Activated CD8-positive, alpha-beta memory T cell treated with anti-CD3 and anti-CD28 coated beads, Interleukin-2, amount 50 U/mL, for 1 hour (primary cell): Measurements from ENCODE around the gene ABI3.

ENCODE experiments used
- DNase-seq: peaks from one replicate; pipeline ENCODE4 v3.0.0-alpha.2; 2020; ENCODE audit errors: extremely low read depth

The ABI3 gene

DNA sequence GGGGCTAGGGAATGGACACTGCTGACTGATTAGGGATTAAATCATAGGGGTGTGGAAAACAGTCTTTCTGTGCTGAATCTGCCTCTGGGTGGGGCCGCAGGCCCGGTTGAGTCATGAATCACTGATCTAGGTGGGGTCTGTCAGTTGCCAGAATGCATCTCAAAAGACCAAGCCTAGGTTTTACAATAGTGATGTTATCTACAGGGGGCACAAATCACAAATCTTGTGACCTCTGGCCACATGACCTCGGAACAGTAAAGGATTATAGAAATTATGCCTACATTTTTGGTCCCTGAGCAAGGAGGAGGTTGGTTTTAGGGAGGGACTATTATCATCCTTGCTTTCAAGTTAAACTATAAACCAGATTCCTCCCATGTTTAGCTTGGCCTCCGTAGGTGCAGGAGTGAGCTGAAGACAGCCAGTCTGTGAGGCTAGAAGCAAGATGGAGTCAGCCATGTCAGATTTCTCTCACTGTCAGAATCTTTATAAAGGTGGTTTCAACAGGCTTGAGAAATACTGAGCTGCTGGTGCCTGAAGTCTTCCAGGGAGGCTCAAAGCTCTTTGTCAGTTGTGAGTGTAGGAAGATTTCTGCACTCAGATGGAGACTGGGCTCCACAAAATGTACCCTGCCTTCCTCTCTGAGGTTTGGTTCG is 13.0 kb upstream of the ABI3 start:
- no peak for DNase-seq

DNA sequence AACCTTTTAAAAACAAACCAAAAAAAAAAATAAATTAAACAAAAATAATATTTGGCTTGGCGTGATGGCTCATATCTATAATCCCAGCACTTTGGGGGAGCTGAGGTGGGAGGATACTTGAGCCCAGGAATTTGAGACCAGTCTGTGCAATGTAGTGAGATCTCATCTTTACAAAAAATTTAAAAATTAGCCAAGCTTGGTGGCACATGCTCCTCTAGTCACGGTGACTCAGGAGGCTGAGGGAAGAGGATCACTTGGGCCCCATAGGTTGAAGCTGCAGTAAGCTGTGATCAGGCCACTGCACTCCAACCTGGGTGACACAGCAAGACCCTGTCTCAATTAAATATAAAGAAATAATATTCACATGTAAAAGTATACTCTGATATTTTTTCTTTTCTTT is 12.3 kb upstream of the ABI3 start:
- no peak for DNase-seq

DNA sequence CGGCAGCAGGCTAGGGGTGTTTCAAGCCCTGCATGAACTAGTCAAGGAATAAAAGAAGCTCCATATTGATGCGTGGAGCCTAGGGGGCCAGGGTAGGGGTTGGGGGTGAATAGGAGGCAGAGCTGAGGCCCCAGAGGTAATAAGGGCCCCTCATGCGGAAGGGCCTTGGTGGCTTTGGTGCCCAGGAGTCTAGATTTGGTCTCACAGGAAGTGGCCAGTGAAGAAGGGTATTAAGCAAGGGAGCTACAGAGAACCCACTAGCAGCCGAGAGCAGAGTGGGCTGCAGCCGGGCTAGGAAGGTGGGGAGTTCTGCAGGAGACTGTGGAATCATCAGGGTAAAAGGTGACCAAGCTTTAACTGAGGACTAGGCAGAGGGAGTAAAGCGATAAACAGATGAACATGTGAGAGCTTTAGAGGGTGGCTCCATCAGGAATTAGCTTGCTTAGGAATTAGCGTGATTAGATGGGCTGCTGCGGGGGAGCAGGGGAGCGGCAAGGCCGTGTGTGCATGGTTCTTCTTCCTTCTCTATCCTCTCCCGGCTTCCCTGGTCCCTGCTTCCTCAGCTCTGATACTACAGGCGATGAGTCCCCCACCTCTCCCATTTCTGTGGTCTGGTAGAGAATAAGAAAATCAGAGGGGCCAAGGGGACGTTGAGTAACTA is 10.0 kb upstream of the ABI3 start:
- no peak for DNase-seq

- no peak for DNase-seq
These were observed 9.0 kb upstream of the ABI3 start for GRCh38 chr17:49201481-49201927.

- DNase-seq = no peak
These were observed 6.7 kb upstream of the ABI3 start for GRCh38 chr17:49203796-49204195.

GRCh38 chr17:49204516-49204915 is 6.0 kb upstream of the ABI3 start:
- no peak for DNase-seq

- DNase-seq = no peak
These were observed 1.4 kb upstream of the ABI3 start for GRCh38 chr17:49209061-49209571.

GRCh38 chr17:49213399-49213798 is 2.9 kb downstream of the ABI3 start:
- DNase-seq = no peak

DNA sequence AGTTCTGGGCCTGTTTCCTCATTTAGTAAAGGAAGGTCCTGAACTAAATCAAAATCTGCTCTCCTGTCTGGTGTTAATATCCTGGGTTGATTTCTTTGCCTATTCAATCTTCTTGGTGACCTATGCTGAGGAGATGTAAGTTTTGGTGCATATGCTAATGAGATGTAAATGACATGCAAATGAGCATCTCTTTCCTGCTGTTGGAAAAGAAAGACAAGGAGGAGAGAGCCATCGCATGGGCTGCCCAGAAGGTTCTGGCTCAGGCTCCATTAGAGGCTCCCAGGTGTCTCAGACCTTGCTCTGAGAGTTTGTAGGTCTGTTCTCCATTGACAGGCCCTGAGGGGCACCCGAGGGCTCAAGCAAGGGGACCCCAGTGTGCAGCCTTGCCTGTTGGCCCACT is 3.3 kb downstream of the ABI3 start:
- DNase-seq = no peak

DNA sequence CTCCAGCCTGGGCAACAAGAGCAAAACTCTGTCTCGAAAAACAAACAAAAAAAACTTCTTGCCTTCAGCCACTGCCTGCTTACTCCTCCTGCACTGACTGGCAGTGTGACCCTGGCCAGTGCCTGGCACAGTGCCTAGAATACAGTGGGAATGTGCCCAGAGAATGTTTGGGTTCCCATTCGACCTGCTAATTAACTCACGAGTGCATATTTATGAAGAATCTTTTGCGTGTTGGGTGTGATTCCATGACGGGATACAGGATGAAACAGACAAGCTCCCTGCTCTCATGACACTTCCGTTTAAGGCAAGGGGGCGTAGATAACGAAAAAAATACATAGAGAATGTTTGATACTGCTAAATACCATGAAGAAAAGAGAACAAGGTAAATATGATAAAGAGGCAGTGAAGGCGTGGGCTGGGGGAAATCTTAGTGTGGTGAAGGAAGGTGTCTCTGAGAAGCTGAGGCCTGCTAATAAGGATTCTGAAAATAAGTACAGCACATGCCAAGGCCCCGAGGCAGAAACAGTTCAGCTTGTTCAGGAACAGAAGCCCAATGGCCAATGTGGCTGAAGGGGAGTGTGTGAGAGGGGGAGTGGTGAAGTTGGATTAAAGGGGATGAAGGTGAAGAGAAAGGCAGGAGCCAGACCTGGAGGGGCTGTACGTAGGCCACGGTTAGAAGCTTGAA is 4.3 kb downstream of the ABI3 start:
- no peak for DNase-seq

GRCh38 chr17:49216482-49216881 is 6.0 kb downstream of the ABI3 start:
- no peak for DNase-seq

DNA sequence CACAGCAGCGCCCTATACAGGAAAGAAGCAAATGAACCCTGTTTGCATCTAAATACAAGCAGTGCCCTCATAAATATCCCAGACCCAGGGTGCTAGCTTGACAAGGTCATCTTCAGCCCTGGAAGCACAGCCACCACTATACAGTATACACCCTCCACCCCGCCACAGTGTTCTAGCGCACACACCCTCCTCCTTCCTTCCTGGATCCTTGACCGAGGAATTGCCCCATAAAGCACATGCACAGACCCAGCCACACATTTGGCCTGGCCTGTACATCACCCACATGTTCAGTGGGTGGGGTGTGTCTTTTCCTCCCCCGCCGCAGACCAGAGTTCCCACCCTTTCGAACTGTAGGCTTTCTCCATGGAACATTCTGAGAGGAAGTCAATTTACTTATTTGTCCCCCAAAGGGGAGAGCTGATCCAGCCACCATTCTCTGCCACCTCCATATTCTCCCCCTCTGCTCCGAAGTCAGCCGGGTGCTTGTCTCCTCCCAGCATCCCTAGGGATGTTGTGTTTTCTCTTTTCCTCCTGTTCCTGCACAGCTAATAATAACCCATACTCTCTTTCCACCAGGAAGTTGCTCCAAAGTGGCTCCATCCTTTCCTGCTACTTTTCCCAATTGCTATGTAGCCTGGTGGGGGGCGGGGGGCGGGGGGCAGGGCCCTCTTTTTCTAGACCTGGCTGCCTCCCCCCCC is 6.6 kb downstream of the ABI3 start:
- no peak for DNase-seq

GRCh38 chr17:49217651-49218413 is 7.3 kb downstream of the ABI3 start:
- DNase-seq = peak; percentile 71

DNA sequence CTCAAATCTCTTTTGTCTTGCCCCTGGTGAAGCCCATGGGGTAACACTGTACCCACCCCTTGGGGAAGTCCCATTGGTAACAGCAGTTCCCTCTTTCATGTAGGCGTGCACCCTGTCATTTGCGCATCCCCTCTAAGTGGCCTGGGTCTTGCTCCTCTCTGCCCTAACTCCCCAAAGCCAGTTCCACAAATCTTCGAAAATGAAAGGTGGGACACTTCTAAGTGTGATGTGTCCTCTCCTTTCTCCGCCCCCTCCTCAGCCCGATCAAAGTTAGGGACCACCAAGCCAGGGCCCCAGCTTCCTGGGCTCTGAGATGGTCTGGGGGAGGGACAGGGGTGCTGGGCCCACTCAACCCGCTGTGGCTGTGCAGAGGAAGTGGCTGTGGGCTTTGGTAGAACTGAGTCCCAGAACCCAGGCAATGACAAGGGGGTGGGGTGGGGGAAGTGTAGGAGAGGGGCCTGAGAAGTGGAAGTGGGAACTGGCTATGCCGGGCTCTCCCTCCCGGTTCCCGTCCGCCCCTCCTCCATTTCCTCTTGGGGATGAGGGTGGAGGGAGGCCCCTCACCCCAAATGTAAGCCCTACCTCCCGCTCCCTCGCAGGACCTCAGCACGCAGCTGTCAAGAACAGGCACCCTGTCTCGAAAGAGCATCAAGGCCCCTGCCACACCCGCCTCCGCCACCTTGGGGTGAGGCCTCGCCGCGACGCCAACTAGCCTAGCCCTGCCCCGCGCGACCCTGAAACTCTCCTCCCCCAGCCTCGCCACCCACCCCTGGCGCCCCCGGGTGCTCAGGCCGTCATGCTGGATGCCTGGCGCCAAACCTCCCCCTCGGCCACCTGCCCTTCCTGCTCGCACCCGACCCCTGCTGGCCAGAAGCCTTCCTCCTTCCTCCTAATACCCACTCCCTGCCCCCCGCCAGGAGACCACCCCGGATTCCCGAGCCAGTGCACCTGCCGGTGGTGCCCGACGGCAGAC is 8.7 kb downstream of the ABI3 start:
- DNase-seq = no peak

DNA sequence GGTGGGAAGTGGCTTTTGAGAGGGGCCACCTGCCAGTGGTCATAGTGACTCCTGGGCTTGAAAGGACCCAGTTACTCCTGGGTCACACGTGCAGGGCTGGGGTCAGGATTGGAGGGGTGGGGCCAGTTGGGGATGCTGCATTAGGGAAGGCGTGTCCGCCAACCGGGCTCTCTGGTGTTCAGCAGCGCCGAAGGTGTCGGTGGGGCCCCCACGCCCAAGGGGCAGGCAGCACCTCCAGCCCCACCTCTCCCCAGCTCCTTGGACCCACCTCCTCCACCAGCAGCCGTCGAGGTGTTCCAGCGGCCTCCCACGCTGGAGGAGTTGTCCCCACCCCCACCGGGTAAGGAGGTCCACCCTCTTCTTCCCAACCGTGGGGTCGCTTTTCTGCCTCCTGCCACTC is 9.5 kb downstream of the ABI3 start:
- DNase-seq = no peak

DNA sequence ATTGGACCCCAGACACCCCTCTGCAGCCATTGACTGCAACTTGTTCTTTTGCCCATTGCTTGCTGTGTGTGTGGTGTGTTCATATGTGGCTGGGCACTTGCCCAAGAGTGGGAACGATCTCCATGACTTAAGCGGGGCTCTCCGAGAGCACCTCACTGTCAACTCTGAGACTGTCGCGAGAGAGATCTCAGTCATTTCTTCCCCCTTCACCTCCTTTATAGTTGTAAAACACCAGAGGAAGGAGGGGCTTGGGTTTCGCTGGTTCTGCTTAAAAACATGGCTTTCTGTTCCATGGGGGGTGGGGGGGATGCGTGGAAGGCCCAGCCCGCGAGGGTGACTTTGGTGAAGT is 12.6 kb downstream of the ABI3 start:
- no peak for DNase-seq

GRCh38 chr17:49223517-49224197 is 13.2 kb downstream of the ABI3 start:
- no peak for DNase-seq

DNA sequence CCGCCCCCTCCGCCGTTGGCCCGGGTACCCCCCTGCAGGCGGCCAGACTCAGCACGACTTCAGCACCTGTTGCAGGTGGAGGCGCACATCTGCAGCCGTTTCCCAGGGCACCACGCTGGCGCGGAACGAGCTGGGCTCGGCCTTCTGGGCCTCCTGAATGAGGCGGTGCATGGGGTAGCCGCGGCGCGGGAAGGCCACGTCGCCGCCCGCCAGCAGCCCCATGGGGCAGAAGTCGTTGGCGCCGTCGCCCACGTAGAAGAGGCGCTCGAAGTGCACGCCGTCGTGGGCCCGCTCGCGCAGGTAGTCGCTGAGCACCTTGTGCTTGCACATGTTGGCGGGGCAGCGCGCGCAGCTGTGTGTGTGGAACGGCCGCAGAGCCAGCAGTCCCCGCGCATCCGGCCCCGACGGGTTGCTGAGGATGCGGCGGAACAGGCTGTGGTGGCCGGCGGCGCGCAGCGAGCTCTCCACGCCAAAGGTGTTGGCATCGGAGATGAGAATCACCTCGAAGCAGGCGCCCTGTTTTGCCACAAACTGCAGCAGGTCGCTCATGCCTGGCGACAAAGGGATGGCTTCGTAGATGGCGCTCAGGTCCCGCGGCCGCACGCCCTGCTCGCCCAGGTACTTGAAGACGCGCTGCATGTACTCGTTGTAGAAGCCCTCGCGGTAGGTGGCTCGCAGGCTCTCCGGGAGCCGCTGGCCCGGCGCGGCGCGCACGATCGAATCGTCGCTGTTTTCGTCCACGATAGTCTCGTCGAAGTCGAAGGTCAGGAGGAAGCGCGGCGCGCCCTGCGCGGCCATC is 13.9 kb downstream of the ABI3 start:
- no peak for DNase-seq

DNA sequence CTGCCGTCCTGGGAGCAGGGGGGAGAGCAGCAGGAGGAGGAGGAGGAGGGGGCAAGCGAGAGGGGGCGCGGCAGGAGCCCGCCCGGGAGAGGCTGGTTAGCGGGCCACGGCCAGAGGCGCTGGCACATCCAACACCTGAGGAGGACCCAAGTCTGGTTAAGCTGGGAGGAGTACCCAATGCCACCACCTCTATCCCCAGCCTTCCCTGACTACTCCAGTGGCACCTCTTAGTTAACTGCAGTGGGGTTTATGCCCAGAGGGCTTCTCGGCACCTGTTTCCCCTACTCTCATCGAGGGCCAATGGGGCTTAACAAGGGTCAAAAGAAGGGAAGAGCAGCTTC is 14.5 kb downstream of the ABI3 start:
- no peak for DNase-seq
